ENCODE measurements around the gene RPS16.

DNA sequence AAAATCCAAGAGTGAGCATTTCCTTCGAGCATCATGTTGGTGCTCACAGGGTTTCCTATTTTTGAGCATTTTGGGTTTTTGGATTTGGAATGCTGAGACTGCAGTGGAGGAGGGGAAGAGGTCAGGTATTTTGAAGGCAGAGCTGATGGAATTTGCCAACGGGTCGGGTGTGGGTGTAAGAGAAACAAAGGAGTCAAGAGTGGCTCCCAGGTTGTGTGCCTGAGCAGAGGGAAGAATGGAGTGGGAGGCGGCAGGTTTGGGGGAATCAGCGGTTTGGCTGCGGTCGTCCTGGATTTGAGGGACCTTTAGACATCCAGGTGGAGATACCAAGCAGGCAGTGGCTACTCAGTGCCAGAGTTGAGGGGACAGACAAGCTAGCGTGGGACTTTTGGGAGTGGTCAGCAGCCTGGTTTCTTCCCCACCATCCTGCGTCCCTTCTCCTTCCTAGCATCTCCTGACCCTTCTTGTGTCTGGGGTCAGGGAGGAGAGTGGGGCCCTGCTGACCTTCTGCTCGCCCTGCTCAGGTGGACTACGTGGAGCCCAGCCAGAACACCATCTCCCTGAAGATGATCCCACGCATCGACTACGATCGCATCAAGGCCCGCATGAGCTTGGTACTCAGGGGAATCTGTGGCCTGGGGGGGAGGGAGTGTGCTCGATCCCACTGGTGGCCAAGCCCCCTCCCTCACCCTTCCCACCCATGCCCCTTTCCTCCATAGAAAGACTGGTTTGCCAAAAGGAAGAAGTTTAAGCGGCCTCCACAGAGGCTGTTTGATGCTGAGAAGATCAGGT is 30.4 kb upstream of the RPS16 start:
- TF ChIP-seq SUPT5H (IDR thresholded peaks at IDR 0.05) (no peak), ZNF76 (CRISPR knock-in tag; IDR thresholded peaks at IDR 0.05; ENCODE audit: borderline replicate concordance) (no peak), SOX6 (IDR thresholded peaks at IDR 0.05) (no peak), FOS (IDR thresholded peaks at IDR 0.05; ENCODE audit: extremely low read depth, insufficient read length) (no peak)

All from K562 (cell line).